ENCODE results near the gene OR1D5.
"Not testable (repeated sequence)": the region's sequence is repeated elsewhere in the genome, so short reads cannot be mapped to it uniquely, and the experiment has no call there.

OR1D5 gene

GRCh38 chr17:3063507-3063906 is at the start of gene OR1D5:
Gene OR1D5 (minus strand): TSS chr17:3063607. CDS start chr17:3063607, 0 bp downstream.
- not testable (repeated sequence) for DNase-seq (ENCODE audit: low spot score)

GRCh38 chr17:3104322-3104721 is 40.9 kb upstream of the OR1D5 start, which contains the start of gene OR1D2:
Gene OR1D2 (minus strand): TSS chr17:3104422. CDS start chr17:3092996, 11,426 bp downstream.
- DNase-seq (ENCODE audit: low spot score), result no peak

- not testable (repeated sequence) for DNase-seq (ENCODE audit: low spot score)
Measured at GRCh38 chr17:3073850-3074249, 10.4 kb upstream of the OR1D5 start.

GRCh38 chr17:3065192-3065591 is 1.8 kb upstream of the OR1D5 start:
- not testable (repeated sequence) for DNase-seq (ENCODE audit: low spot score)

- DNase-seq (ENCODE audit: low spot score), result not testable (repeated sequence)
Measured at GRCh38 chr17:3062824-3063377, 506 bp downstream of the OR1D5 start.

- not testable (repeated sequence) for DNase-seq (ENCODE audit: low spot score)
Measured at GRCh38 chr17:3054868-3055267, 8.5 kb downstream of the OR1D5 start.

GRCh38 chr17:3049705-3050295 is 13.6 kb downstream of the OR1D5 start:
- DNase-seq (ENCODE audit: low spot score), result no peak

- peak; percentile 77 for DNase-seq (ENCODE audit: low spot score)
Measured at GRCh38 chr17:3048727-3049471, 14.5 kb downstream of the OR1D5 start.

GRCh38 chr17:3046753-3047152 is 16.7 kb downstream of the OR1D5 start:
- DNase-seq (ENCODE audit: low spot score), result no peak

GRCh38 chr17:3043737-3044365 is 19.6 kb downstream of the OR1D5 start:
- no peak for DNase-seq (ENCODE audit: low spot score)

- DNase-seq (ENCODE audit: low spot score), result no peak
Measured at GRCh38 chr17:3040882-3041281, 22.5 kb downstream of the OR1D5 start.

GRCh38 chr17:3039736-3040135 is 23.7 kb downstream of the OR1D5 start:
- no peak for DNase-seq (ENCODE audit: low spot score)

- no peak for DNase-seq (ENCODE audit: low spot score)
Measured at GRCh38 chr17:3038941-3039340, 24.5 kb downstream of the OR1D5 start.

GRCh38 chr17:3037259-3037658 is 26.1 kb downstream of the OR1D5 start:
- no peak for DNase-seq (ENCODE audit: low spot score)

GRCh38 chr17:3036800-3037199 is 26.6 kb downstream of the OR1D5 start:
- DNase-seq (ENCODE audit: low spot score), result no peak

- DNase-seq (ENCODE audit: low spot score), result no peak
Measured at GRCh38 chr17:3035968-3036280, 27.5 kb downstream of the OR1D5 start.

- DNase-seq (ENCODE audit: low spot score), result no peak
Measured at GRCh38 chr17:3035256-3035967, 28.0 kb downstream of the OR1D5 start.

GRCh38 chr17:3034578-3034920 is 28.9 kb downstream of the OR1D5 start:
- DNase-seq (ENCODE audit: low spot score), result no peak

- no peak for DNase-seq (ENCODE audit: low spot score)
Measured at GRCh38 chr17:3033741-3034577, 29.4 kb downstream of the OR1D5 start.

- DNase-seq (ENCODE audit: low spot score), result no peak
Measured at GRCh38 chr17:3033248-3033640, 30.2 kb downstream of the OR1D5 start.
